ENCODE data around the gene ATG4C. TPM values are rescaled to one million over a fixed set of nuclear protein-coding genes. Genes with fewer than 3 reads are reported as not detected.

The ATG4C gene
- total RNA-seq, 1 donor from 2014 or later = 9.7 TPM

DNA sequence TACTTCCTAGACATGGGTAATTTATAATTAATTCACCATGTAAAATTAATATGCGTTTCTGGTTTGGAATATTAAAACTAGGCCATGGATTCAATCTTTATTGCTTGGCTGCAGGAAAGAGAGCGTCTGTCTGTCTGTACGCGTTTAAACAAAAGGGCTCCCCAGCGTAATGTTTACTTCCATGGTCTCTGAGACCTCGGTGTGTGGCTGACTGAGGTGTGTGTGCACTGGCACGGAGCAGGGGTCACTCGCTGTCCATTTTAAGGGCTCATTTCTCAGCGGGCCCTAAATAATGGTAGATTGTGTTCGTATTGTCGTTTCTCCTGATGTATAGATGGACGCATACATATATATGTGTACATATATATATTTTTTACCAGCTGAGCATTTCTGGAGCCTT lies 119.6 kb downstream of the ATG4C start:
- Histone ChIP-seq H3K9me3 (no peaks in the 10 kb centered on the region), H3K4me1 (no peaks in the 10 kb centered on the region), H3K27me3 (no peaks in the 10 kb centered on the region), H3K4me3 (no peak overlapping the region), H3K27ac (no peak overlapping the region), H3K36me3 (no peaks in the 10 kb centered on the region)
- no peak for DNase-seq (ENCODE audit: low spot score in 2 of 2)
- intact Hi-C loops (cut with DNase I) = no loop called here
- TF ChIP-seq, protein P1, sequence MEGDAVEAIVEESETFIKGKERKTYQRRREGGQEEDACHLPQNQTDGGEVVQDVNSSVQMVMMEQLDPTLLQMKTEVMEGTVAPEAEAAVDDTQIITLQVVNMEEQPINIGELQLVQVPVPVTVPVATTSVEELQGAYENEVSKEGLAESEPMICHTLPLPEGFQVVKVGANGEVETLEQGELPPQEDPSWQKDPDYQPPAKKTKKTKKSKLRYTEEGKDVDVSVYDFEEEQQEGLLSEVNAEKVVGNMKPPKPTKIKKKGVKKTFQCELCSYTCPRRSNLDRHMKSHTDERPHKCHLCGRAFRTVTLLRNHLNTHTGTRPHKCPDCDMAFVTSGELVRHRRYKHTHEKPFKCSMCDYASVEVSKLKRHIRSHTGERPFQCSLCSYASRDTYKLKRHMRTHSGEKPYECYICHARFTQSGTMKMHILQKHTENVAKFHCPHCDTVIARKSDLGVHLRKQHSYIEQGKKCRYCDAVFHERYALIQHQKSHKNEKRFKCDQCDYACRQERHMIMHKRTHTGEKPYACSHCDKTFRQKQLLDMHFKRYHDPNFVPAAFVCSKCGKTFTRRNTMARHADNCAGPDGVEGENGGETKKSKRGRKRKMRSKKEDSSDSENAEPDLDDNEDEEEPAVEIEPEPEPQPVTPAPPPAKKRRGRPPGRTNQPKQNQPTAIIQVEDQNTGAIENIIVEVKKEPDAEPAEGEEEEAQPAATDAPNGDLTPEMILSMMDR (IDR thresholded peaks at IDR 0.05) = no peak

DNA sequence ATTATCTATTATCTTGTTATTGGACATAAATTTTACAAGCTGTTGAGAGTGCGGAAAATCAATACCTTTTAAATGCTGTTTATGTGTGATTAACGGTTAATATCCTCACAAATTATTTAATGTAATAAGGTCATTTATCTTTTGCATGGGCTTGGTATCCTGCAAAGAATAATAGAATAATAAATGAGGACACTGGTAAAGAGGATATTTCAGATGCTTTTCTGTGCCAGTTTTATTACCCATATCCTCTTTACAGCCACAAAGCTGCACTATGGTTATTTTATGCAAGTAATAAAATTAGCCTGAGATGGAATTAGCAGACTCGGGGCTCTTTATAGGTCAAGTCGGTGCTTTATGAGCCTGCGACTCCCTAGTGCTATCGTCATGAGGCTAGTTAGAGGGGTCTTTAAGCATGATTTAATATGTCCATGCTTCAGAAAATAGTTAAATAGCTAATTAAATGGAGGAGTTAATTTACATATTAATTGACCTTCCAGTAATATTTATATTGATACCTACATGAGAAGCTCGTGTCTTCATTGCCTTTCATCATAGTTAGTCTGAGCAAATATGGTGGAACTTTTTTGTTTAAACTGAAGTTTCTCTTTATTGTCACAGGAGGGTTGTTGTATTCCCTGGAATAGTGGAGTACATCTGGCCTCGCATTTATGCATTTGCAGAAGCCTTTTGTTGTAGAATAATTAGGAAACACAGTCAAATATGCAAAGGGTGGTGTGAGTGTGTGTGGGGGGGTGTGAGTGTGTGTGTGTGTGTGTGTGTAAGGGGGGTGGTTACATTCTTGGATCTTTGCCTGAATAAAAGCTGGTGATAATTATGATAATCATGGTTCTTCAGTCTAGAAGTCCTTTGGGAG lies 120.3 kb downstream of the ATG4C start:
- DNase-seq (ENCODE audit: low spot score in 2 of 2) = no peak
- Histone ChIP-seq H3K4me1 (no peaks in the 10 kb centered on the region), H3K36me3 (no peaks in the 10 kb centered on the region), H3K27ac (no peak overlapping the region), H3K9me3 (no peaks in the 10 kb centered on the region), H3K27me3 (no peaks in the 10 kb centered on the region), H3K4me3 (no peak overlapping the region)
- TF ChIP-seq, protein P1 (IDR thresholded peaks at IDR 0.05) = no peak
- intact Hi-C loops (cut with DNase I) = no loop called here

DNA sequence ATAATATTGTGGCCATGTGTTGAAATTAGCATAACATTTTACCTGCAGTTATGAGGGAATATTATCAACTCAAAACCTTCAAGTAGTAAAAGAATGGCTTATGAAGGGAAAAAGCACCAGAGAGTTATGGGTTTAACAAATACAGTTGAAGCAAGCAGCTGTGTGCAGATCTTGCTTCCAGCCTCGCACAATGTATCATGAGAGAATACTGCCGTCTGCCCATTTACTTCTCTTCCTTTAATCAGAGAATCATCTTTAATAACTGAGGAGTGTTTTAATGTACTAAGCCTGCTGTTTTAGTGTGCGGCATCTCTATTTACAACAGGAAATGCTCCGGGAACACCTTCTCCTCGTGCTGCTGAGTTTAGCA lies 120.9 kb downstream of the ATG4C start:
- H3K9me3 ChIP-seq = no peaks in the 10 kb centered on the region
- no peaks in the 10 kb centered on the region for H3K36me3 ChIP-seq
- intact Hi-C loops (cut with DNase I) = no loop called here
- no peaks in the 10 kb centered on the region for H3K4me1 ChIP-seq
- TF ChIP-seq, protein P1 (IDR thresholded peaks at IDR 0.05) = no peak
- no peak for DNase-seq (ENCODE audit: low spot score in 2 of 2)
- no peaks in the 10 kb centered on the region for H3K27me3 ChIP-seq
- H3K27ac ChIP-seq = no peak overlapping the region
- no peak overlapping the region for H3K4me3 ChIP-seq

DNA sequence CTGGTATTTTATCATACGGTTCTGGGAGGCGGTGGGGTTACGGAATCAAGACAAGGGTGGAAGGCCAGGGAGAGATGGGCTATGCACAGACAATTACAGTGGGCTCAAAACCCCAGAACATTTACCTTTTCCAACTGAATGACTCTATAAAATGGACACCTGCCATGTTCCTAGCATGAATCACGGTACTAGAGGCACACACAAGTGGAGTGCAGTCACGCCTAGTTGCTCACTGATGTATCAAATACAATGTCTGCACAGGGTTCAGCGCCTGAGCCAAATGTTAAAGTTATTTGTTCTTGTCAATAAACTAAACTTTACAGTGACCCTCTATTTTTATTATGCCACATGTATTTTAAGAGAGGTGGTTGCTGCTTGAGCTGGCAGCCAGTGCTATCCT lies 121.4 kb downstream of the ATG4C start:
- TF ChIP-seq, protein P1 (IDR thresholded peaks at IDR 0.05) = no peak
- Histone ChIP-seq H3K4me3 (no peak overlapping the region), H3K36me3 (no peaks in the 10 kb centered on the region), H3K4me1 (no peaks in the 10 kb centered on the region), H3K27me3 (no peaks in the 10 kb centered on the region), H3K9me3 (no peaks in the 10 kb centered on the region), H3K27ac (no peak overlapping the region)
- no peak for DNase-seq (ENCODE audit: low spot score in 2 of 2)
- intact Hi-C loops (cut with DNase I) = no loop called here

DNA sequence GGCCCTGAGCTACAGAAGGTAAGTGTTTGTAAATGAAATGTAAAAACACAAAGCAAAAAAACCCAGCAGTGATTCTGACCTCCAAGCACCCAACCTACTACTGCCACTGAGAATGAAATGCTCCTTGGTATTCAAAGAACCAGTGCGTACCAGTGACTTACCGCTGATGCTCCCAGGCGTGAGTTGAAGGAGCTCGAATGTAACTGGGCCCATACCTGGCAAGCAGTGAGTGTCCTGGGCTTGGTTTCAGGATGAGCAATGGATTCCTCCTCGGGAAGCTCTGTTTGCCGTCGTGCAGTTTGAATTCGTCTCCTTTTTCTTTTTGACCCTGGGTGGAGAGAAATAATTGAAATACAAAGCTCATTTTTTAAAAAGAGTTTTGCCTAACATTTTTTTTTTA lies 121.9 kb downstream of the ATG4C start:
- H3K9me3 ChIP-seq = no peaks in the 10 kb centered on the region
- H3K4me3 ChIP-seq = no peak overlapping the region
- no peak for DNase-seq (ENCODE audit: low spot score in 2 of 2)
- no peak overlapping the region for H3K27ac ChIP-seq
- TF ChIP-seq, protein P1 (IDR thresholded peaks at IDR 0.05) = no peak
- no peaks in the 10 kb centered on the region for H3K4me1 ChIP-seq
- H3K36me3 ChIP-seq = no peaks in the 10 kb centered on the region
- intact Hi-C loops (cut with DNase I) = no loop called here
- no peaks in the 10 kb centered on the region for H3K27me3 ChIP-seq
